ENCODE data around the gene ILKAP. TPM values are rescaled to one million over a fixed set of nuclear protein-coding genes. Genes with fewer than 3 reads are reported as not detected.
"Not testable (repeated sequence)": the region's sequence is repeated elsewhere in the genome, so short reads cannot be mapped to it uniquely, and the experiment has no call there.

The ILKAP gene
- total RNA-seq, 3 donors from 2014 or later = 64.5 to 70.9 (median 66.5) TPM

DNA sequence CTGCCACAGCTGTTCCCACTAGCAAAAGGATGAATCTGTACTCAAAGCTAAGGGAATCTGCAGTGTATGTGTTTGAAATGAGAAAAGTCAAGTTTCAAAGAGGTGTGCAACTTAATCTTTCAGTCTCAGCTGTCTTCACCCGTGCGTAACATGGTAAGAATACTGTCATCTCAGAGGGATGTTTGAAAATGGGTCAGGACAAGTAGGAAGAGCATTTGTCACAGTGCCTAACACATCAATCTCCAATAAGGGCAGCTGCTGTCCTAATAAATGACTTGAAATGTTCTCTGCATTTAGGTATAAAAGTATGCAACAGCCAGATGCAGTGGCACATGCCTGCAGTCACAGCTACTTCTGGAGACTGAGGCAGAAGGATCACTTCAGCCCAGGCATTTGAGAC lies 13.1 kb downstream of the ILKAP start:
- H3K27me3 Mint-ChIP-seq (ENCODE audit: low read depth) = no peaks in the 10 kb centered on the region
- ATAC-seq (no peak), DNase-seq (no peak)
- H3K4me1 Mint-ChIP-seq (ENCODE audit: low read depth) = peaks cover under 1% of the 10 kb centered on the region
- H3K9me3 Mint-ChIP-seq = no peaks in the 10 kb centered on the region
- H3K36me3 Mint-ChIP-seq (ENCODE audit: insufficient read depth) = peaks cover 43% of the 10 kb centered on the region
- no peak overlapping the region for H3K4me3 Mint-ChIP-seq

DNA sequence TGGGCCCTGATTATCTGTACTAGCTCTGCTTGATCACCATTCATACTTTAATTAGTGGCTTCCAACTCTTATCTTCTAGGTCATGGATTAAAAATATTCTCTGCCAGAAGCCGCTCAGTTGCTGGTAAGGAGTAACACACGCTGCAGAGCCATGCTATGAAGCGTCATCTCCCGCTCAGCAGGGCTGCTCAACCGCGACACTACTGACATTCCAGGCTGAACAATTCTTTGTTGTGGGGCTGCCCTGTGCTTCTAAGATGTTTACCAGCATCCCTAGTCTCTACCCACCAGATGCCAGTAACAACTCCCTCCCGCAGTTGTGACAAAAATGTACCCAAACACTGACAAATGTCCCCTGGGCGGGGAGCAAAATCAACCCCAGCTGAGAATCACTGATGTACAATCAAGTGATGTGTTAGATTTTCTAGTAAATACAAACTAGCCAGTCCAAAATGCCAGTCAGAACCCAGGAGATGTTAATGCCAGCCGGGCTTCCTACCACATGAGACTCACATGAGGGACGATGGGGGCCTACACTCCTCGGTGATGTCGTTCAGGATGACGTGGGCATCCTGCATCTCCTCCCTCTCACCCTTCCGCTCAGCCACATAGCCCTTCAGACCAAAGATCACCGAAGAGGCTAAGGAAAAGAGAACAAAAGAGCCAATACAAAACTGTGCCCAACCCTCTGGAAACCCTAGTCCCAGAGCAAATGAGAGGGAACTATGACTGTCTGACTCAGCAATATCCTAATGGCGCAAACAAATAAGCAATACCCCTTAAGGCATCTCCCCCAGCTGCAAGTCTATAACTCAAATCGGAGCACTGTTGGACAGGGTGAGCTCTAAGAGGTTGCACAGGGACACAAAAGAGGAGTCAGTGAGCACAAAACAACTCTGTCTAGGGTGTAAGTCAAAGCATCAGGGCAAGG lies 15.6 kb downstream of the ILKAP start:
- ATAC-seq (no peak), DNase-seq (no peak)
- H3K4me3 Mint-ChIP-seq = no peak overlapping the region
- H3K27me3 Mint-ChIP-seq (ENCODE audit: low read depth) = no peaks in the 10 kb centered on the region
- H3K9me3 Mint-ChIP-seq = no peaks in the 10 kb centered on the region
- H3K4me1 Mint-ChIP-seq (ENCODE audit: low read depth) = no peaks in the 10 kb centered on the region
- peaks cover 54% of the 10 kb centered on the region for H3K36me3 Mint-ChIP-seq (ENCODE audit: insufficient read depth)

DNA sequence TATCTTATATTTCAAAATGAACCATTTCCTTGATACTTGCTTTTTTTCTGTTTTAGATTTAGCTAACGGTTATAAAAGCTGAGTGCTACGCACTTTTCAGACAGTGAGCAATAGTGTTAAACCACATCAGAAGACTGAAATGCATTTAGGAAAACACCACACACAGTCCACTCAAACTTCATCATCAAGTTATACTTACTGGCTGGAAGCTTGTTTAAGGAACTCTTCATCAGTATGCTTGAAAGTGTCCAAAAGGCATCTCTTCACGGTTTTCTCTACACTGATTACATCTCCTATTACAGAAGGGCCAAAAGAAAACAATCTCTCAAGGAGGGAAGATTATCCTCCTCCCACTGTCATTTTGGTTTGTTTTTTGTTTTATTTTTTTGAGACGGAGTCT lies 19.7 kb downstream of the ILKAP start:
- no peak overlapping the region for H3K4me3 Mint-ChIP-seq
- no peaks in the 10 kb centered on the region for H3K4me1 Mint-ChIP-seq (ENCODE audit: low read depth)
- peaks cover 75% of the 10 kb centered on the region for H3K36me3 Mint-ChIP-seq (ENCODE audit: insufficient read depth)
- no peaks in the 10 kb centered on the region for H3K9me3 Mint-ChIP-seq
- no peak for DNase-seq
- peak; percentile 40 to 46 for ATAC-seq
- H3K27me3 Mint-ChIP-seq (ENCODE audit: low read depth) = no peaks in the 10 kb centered on the region

DNA sequence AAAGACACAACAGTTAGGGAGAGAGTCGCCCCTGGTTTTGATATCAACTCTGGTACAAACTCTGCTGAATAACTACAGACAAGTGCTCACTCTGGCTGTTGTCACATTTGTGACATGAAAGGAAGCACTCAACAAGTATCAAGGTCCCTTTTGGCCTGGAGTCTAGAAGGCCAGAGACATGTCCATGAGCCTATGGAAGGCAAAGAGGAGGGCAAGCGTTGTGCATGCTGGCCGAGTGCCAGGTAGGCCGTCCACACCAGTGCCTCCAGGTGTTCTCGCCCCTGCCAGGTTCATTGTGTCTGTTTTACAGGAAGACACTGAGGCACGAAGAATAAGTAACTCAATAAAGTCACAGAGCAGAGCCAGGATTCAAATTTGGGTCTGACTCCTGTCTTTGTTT lies 21.1 kb downstream of the ILKAP start:
- ATAC-seq (no peak), DNase-seq (no peak)
- no peaks in the 10 kb centered on the region for H3K27me3 Mint-ChIP-seq (ENCODE audit: low read depth)
- H3K4me1 Mint-ChIP-seq (ENCODE audit: low read depth) = no peaks in the 10 kb centered on the region
- H3K4me3 Mint-ChIP-seq = no peak overlapping the region
- H3K9me3 Mint-ChIP-seq = no peaks in the 10 kb centered on the region
- peaks cover 66% of the 10 kb centered on the region for H3K36me3 Mint-ChIP-seq (ENCODE audit: insufficient read depth)

DNA sequence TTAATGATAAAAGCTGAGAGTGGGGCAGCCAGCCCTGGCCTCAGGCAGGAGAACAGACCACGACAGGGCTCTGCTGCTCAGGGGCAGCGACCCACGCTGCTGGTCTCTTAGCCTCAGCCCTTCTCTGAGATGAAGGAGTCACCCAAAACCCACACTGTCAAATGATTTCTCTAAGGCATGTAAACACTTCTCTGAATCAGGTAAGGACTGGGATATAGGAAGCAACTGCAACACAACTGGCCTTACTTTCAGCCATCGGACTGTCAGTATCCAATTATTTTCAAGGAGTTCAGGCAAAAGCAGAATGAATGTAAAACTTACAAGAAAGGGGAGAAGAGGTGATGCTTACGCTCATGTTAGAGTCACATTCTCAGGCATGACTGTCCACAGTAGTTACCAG lies 22.9 kb downstream of the ILKAP start:
- ATAC-seq (no peak), DNase-seq (no peak)
- H3K9me3 Mint-ChIP-seq = no peaks in the 10 kb centered on the region
- no peaks in the 10 kb centered on the region for H3K27me3 Mint-ChIP-seq (ENCODE audit: low read depth)
- no peak overlapping the region for H3K4me3 Mint-ChIP-seq
- H3K4me1 Mint-ChIP-seq (ENCODE audit: low read depth) = no peaks in the 10 kb centered on the region
- peaks cover 67% of the 10 kb centered on the region for H3K36me3 Mint-ChIP-seq (ENCODE audit: insufficient read depth)

DNA sequence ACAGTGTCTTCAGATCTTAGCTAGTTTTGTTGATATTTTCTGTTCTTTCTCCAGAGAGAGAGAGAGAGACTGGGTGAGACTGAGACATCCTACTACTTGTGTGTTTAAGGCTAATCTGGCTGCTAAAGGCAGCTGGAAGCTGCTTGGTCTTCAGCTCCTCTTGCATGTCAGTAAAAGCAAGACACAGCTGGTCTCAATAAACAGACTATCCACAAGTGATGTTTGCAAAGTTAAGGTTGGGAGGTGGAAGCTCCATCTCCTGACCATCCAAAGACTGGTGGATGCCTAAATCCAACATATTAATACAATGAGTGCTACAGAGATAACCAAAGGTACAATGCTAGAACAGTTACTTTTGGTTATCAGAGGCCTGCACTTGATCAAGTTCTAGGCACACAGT lies 26.9 kb downstream of the ILKAP start:
- no peak for ATAC-seq
- Mint-ChIP-seq H3K4me3 (no peak overlapping the region), H3K27me3 (ENCODE audit: low read depth) (no peaks in the 10 kb centered on the region), H3K4me1 (ENCODE audit: low read depth) (no peaks in the 10 kb centered on the region), H3K36me3 (ENCODE audit: insufficient read depth) (peaks cover 57% of the 10 kb centered on the region), H3K9me3 (no peaks in the 10 kb centered on the region)
- DNase-seq = no peak

DNA sequence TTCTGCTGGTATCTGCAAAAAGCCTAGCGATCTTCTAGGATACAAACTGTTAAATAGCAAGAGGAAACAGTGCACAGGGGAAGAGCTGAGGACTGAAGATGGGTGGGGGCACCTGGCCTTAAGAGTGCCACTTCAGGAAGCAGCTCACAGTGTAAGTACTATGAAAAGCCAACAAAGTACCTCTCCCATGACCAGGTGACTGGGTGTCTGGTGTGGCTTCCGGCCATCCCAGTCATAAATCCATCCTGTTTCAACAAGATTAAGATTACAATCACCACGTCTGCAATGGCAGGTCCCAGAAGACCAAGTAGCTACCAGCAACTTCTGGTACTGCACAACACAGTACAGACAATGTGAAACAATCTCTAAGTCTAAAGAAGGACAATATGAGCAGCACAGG lies 28.8 kb downstream of the ILKAP start:
- DNase-seq = no peak
- peaks cover 56% of the 10 kb centered on the region for H3K36me3 Mint-ChIP-seq (ENCODE audit: insufficient read depth)
- no peaks in the 10 kb centered on the region for H3K27me3 Mint-ChIP-seq (ENCODE audit: low read depth)
- no peak overlapping the region for H3K4me3 Mint-ChIP-seq
- H3K9me3 Mint-ChIP-seq = no peaks in the 10 kb centered on the region
- H3K4me1 Mint-ChIP-seq (ENCODE audit: low read depth) = no peaks in the 10 kb centered on the region
- ATAC-seq = no peak

DNA sequence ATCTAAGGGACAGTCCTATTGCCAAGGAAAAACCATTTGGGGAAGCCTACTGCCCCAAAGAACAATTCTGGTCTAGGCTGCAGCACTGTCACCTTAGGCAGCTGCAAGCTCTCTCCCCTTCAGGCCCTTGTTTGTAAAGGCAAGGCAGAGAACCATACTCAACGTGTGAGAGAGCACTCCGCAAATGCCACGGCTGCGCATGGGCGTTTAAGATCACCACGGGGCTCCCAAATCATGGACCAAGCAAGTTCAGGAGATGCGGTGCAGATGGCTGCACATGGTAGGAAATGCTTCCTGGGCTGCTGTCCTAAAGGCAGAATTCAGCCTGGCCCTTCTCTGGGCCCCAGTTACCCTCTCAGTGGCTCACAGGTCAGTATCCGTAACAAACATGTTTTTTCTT lies 29.2 kb downstream of the ILKAP start:
- Mint-ChIP-seq H3K36me3 (ENCODE audit: insufficient read depth) (peaks cover 53% of the 10 kb centered on the region), H3K4me3 (no peak overlapping the region), H3K4me1 (ENCODE audit: low read depth) (no peaks in the 10 kb centered on the region), H3K27me3 (ENCODE audit: low read depth) (no peaks in the 10 kb centered on the region), H3K9me3 (no peaks in the 10 kb centered on the region)
- ATAC-seq (no peak), DNase-seq (no peak)

DNA sequence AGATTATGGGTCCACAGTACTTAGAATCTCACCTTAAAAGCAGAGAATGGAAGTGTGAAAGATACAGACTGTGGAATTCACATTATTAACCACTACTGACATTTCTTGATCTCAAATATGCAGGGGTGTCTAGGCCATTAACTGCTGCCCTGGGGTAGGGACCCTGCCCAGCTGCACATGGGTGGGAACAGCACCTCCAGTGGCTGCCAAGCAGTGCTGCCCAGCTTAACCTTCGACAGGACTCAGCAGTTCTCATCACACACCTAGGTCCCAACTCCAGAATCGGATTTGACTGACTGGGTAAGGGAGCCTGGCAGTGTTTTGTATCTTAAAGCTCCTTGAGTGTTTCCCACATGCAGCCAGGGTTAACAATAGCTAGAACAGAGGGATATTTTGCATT lies 29.8 kb downstream of the ILKAP start:
- no peaks in the 10 kb centered on the region for H3K27me3 Mint-ChIP-seq (ENCODE audit: low read depth)
- no peak for ATAC-seq

DNA sequence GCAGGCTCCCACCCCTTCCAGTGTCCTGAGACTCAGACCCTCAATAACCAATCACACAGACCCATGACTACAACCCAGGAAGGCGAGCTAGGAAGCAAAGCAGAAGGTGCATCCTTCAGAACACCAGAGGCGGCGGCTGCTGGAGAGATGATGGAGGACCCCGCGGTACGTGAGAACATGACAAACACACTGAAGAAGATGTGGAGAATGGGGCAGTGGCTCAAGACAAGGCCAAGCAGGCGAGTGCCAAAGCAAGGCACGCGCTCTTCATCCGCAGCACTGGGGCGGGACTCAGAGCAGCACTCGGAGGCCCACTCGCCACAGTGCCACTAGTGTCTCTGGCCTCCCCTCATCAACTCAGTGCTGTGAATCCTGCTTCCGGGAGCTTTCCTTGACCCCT lies 31.1 kb downstream of the ILKAP start:
- Mint-ChIP-seq H3K36me3 (ENCODE audit: insufficient read depth) (peaks cover 50% of the 10 kb centered on the region), H3K4me3 (no peak overlapping the region), H3K27me3 (ENCODE audit: low read depth) (no peaks in the 10 kb centered on the region), H3K4me1 (ENCODE audit: low read depth) (no peaks in the 10 kb centered on the region), H3K9me3 (no peaks in the 10 kb centered on the region)
- DNase-seq (no peak), ATAC-seq (no peak)

More for the DNA sequence above, 29.8 kb downstream of the ILKAP start:
- Mint-ChIP-seq H3K4me1 (ENCODE audit: low read depth) (no peaks in the 10 kb centered on the region), H3K9me3 (no peaks in the 10 kb centered on the region), H3K4me3 (no peak overlapping the region), H3K36me3 (ENCODE audit: insufficient read depth) (peaks cover 50% of the 10 kb centered on the region)
- no peak for DNase-seq

DNA sequence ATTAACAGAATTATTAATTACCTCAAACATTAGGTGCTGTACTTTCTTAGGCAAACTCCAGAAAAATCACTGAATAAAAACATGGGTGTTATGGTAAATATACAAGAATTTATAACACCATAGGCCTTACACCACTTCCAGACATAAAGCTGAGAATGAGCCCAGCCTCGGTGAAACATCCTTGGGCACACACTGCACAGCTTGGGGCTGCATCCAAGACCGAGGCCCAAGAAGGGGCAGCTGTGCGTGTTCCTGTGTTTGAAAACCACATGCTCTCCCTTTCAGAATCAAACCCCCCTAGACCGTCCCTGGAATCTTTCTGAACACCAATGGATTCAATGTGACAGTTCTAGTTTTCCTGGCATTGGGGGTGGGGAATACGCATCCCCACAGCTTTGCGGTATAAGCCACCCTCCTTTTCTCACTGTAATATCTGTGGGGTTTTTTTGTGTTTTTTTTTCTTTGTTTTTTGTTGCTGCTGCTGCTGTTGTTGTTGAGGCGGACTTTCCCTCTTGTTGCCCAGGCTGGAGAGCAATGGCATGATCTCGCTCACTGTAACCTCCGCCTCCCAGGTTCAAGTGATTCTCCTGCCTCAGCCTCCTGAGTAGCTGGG lies 31.8 kb downstream of the ILKAP start:
- ATAC-seq (no peak), DNase-seq (no peak)
- Mint-ChIP-seq H3K4me1 (ENCODE audit: low read depth) (no peaks in the 10 kb centered on the region), H3K36me3 (ENCODE audit: insufficient read depth) (peaks cover 44% of the 10 kb centered on the region), H3K4me3 (no peak overlapping the region), H3K9me3 (no peaks in the 10 kb centered on the region), H3K27me3 (ENCODE audit: low read depth) (no peaks in the 10 kb centered on the region)

DNA sequence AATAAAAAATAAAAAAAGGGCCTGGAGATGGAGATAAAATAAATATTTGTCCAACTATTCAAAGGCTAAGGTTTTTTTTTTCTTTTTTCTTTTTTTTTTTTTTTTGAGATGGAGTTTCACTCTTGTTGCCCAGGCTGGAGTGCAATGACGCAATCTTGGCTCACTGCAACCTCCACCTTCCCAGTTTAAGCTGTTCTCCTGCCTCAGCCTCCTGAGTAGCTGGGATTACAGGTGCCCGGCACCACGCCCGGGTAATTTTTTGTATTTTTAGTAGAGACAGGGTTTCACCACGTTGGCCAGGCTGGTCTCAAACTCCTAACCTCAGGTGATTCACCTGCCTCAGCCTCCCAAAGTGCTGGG lies 32.4 kb downstream of the ILKAP start:
- not testable (repeated sequence) for H3K9me3 Mint-ChIP-seq; H3K27me3 Mint-ChIP-seq (ENCODE audit: low read depth)

DNA sequence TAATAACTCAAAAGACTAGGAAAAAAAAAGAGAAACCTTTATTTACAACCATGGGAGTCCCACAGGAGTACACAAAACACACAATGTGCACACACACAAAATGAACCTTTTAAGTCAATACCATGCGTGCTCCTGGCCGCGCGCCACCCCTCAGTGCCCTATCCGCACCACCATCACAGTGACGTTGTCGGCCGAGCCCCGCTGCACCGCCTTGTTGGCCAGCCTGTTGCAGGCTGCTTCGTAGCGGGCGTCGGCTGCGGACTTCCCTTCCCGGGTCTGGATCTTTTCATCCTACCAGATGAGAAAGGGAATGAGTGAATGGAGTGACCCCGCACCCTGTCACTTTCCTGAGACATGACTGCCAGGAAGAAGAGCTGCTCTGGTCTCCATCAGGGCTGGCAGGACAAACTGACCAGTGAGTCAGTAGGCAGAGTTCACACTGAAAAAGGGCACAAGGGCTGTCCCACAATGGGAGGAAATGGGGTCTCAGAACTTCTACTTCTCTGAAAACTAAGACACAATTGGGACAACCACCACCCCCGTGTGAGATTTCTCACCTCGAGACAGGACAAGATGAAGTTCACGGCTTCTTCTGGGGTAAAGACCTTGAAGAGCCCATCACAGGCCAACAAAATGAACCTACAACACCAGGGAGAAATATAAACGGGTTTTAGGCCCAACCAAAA lies 33.0 kb downstream of the ILKAP start:
- Mint-ChIP-seq H3K27me3 (ENCODE audit: low read depth) (no peaks in the 10 kb centered on the region), H3K4me1 (ENCODE audit: low read depth) (no peaks in the 10 kb centered on the region), H3K4me3 (no peak overlapping the region), H3K36me3 (ENCODE audit: insufficient read depth) (peaks cover 37% of the 10 kb centered on the region), H3K9me3 (no peaks in the 10 kb centered on the region)
- ATAC-seq = no peak
- no peak for DNase-seq

More for the DNA sequence above, 32.4 kb downstream of the ILKAP start:
- H3K4me3 Mint-ChIP-seq; DNase-seq; H3K4me1 Mint-ChIP-seq (ENCODE audit: low read depth); ATAC-seq: not testable (repeated sequence)
- peaks cover 39% of the 10 kb centered on the region for H3K36me3 Mint-ChIP-seq (ENCODE audit: insufficient read depth)

DNA sequence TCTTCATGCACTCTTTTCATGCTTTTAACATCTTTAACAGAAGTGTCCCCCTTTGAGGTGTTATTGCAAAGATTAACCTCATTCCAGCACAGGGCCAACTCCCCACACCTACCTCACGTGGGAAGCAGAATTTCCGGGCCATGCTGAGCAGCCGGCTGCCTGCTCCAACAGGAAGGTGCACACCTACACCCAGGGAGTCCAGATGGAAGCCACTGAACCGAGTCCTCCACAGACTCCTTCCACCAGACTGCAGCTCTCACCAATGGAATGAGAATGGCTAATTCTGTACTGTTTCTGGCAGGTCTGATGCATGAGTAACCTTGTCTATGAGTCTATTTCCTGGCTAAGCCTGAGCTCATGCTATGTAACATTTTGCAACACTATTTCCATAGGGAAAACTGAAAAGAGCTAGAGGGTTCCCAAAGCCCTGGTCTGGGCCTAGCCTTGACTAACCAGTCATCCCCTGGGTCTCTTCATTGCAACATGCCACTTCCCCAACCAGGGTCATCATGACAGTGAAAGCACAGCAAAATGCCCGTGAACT lies 33.7 kb downstream of the ILKAP start:
- Mint-ChIP-seq H3K4me1 (ENCODE audit: low read depth) (no peaks in the 10 kb centered on the region), H3K27me3 (ENCODE audit: low read depth) (peaks cover 5% of the 10 kb centered on the region), H3K4me3 (no peak overlapping the region), H3K36me3 (ENCODE audit: insufficient read depth) (peaks cover 37% of the 10 kb centered on the region), H3K9me3 (no peaks in the 10 kb centered on the region)
- DNase-seq = no peak
- ATAC-seq = no peak
